T-cell (primary cell): ENCODE data around the gene TTN. TPM values are rescaled to one million over a fixed set of nuclear protein-coding genes. Genes with fewer than 3 reads are reported as not detected.

Source experiments
- ATAC-seq, 4 experiments: fragments of 200-7000 bp in 3 of 4; fragments of 150-1000 bp in 1 of 4; cut with Tn5 transposase; replicated peaks in 1 of 4; 1 replicate in 3 of 4; 2 replicates in 1 of 4; pipeline ENCODE4 v1.10.0; 2021; ENCODE audit warnings: moderate library complexity in 3 of 4, mild to moderate bottlenecking in 2 of 4, moderate number of reproducible peaks in 1 of 4
- CTCF ChIA-PET, 2 donors: fragments of 300-600 bp; sonication (Branson Sonifier 250); formaldehyde crosslinking; loops; one replicate each; lab custom pipeline; 2022; ENCODE audit warnings: antibody characterized with exemption in 2 of 2; lab: Charles Lee
- POLR2A ChIA-PET, 2 donors: fragments of 300-600 bp; sonication (Branson Sonifier 250); formaldehyde crosslinking; loops; one replicate each; lab custom pipeline; 2022; ENCODE audit warnings: antibody characterized with exemption in 2 of 2; lab: Charles Lee
- DNase-seq, 35 experiments: peaks; one replicate each; pipeline versions ENCODE4 v3.0.0 to v3.0.0-alpha.2; 2013 to 2023
- H3K27ac ChIP-seq: one replicate; pipeline ENCODE4 v1.5.1; 2013; ENCODE audit warnings: low read length
- H3K27me3 ChIP-seq, 2 experiments: replicated peaks in 1 of 2; 1 replicate in 1 of 2; 2 replicates in 1 of 2; pipeline versions ENCODE4 v1.6.1 to v1.7.0; 2013; ENCODE audit warnings: low read length in 1 of 2, mixed read lengths in 1 of 2; ENCODE audit not compliant: control insufficient read depth in 2 of 2, insufficient read depth in 2 of 2; ENCODE audit errors: extremely low read depth in 1 of 2
- H3K36me3 ChIP-seq, 2 donors: 1 replicate in 1 of 2; 2 replicates in 1 of 2; pipeline versions ENCODE4 v1.6.1 to v1.7.0; 2013; ENCODE audit warnings: low read length in 1 of 2; ENCODE audit not compliant: control insufficient read depth in 2 of 2, insufficient read depth in 1 of 2; ENCODE audit errors: extremely low read depth in 1 of 2
- H3K4me1 ChIP-seq, 2 experiments: 1 replicate in 1 of 2; 2 replicates in 1 of 2; pipeline versions ENCODE4 v1.6.1 to v1.7.0; 2013; ENCODE audit warnings: low read length in 2 of 2, mixed read lengths in 1 of 2; ENCODE audit not compliant: insufficient read depth in 2 of 2, control insufficient read depth in 1 of 2; ENCODE audit errors: extremely low read depth in 1 of 2
- H3K4me3 ChIP-seq, 2 donors: 1 replicate in 1 of 2; 2 replicates in 1 of 2; pipeline versions ENCODE4 v1.5.1 to v1.7.0; 2013; ENCODE audit warnings: mild to moderate bottlenecking in 2 of 2, low read length in 1 of 2, moderate library complexity in 1 of 2; ENCODE audit not compliant: control insufficient read depth in 1 of 2; ENCODE audit errors: extremely low read depth in 1 of 2
- H3K9me3 ChIP-seq: 2 replicates; pipeline ENCODE4 v1.7.0; 2013
- H3K27ac Mint-ChIP-seq, 2 donors: one replicate each; pipeline ENCODE4 v1.8.0; 2020 to 2021; ENCODE audit warnings: mild to moderate bottlenecking in 2 of 2, mixed read lengths in 2 of 2
- H3K27me3 Mint-ChIP-seq, 2 donors: one replicate each; pipeline ENCODE4 v1.8.0; 2021 to 2022; ENCODE audit warnings: mixed read lengths in 2 of 2
- H3K36me3 Mint-ChIP-seq: one replicate; pipeline ENCODE4 v1.8.0; 2021; ENCODE audit warnings: mixed read lengths
- H3K4me1 Mint-ChIP-seq, 3 donors: one replicate each; pipeline ENCODE4 v1.8.0; 2020 to 2022; ENCODE audit warnings: mixed read lengths in 3 of 3, mild to moderate bottlenecking in 1 of 3
- H3K4me3 Mint-ChIP-seq, 3 donors: one replicate each; pipeline ENCODE4 v1.8.0; 2020 to 2022; ENCODE audit warnings: mild to moderate bottlenecking in 3 of 3, mixed read lengths in 3 of 3, moderate library complexity in 3 of 3
- H3K9me3 Mint-ChIP-seq, 3 donors: one replicate each; pipeline ENCODE4 v1.8.0; 2020 to 2022; ENCODE audit warnings: mixed read lengths in 3 of 3
- WGBS: methylation state at CpG from one replicate; pipeline ENCODE4 v1.1.5; 2013; ENCODE audit warnings: missing lambda C conversion rate; ENCODE audit not compliant: insufficient coverage; 5-methylcytosine and 5-hydroxymethylcytosine counted together
- total RNA-seq, 35 experiments: library from RNA in 6 of 35; stranded (reverse) in 6 of 35; fragments of 120-200 nt in 1 of 35; gene quantifications; one replicate each; pipeline versions ENCODE4 v1.2.1 to v1.2.4 and lab custom pipeline; 2013 to 2026

The TTN gene
- total RNA-seq, 5 donors from 2014 or later (not counting 1 experiment from before 2014, with no cell fraction given) = 14.3 to 49.2 (median 15.7) TPM

GRCh38 chr2:178775975-178776374 is 31.2 kb downstream of the TTN start:
- peaks cover 56% of the 10 kb centered on the region for H3K36me3 Mint-ChIP-seq
- peaks cover 0 to 4% (median 3%) of the 10 kb centered on the region in 3 donors for H3K9me3 Mint-ChIP-seq
- H3K27me3 Mint-ChIP-seq = no peaks in the 10 kb centered on the region
- DNase-seq = no peak
- no peak overlapping the region for H3K27ac Mint-ChIP-seq
- POLR2A ChIA-PET = interaction anchor here in 1 of 2 donors (0.7 kb wide), 1 partner anchor 14 kb away, joined by 3 read pairs; no protein-coding TSS in a partner anchor
- H3K36me3 ChIP-seq = peaks cover 5 to 13% of the 10 kb centered on the region in 2 donors
- CTCF ChIA-PET = no interaction called here
- 93% methylated on average over 7 of the region's 7 CpGs for WGBS
- H3K4me3 ChIP-seq = no peak overlapping the region
- H3K9me3 ChIP-seq = no peaks in the 10 kb centered on the region
- H3K4me3 Mint-ChIP-seq = no peak overlapping the region
- no peak for ATAC-seq
- H3K4me1 ChIP-seq = no peaks in the 10 kb centered on the region
- H3K27me3 ChIP-seq = no peaks in the 10 kb centered on the region
- no peaks in the 10 kb centered on the region for H3K4me1 Mint-ChIP-seq
- no peak overlapping the region for H3K27ac ChIP-seq

- ChIA-PET CTCF (interaction anchor here in 1 of 2 donors (1.2 kb wide), 1 partner anchor 9 kb away, joined by 3 read pairs; no protein-coding TSS in a partner anchor), POLR2A (no interaction called here)
- ATAC-seq = no peak
- WGBS = no CpG with 5 or more reads among the region's 2 CpGs
- Histone ChIP-seq H3K36me3 (peaks cover 0 to 19% of the 10 kb centered on the region in 2 donors), H3K9me3 (no peaks in the 10 kb centered on the region), H3K27me3 (no peaks in the 10 kb centered on the region), H3K4me3 (no peak overlapping the region), H3K4me1 (no peaks in the 10 kb centered on the region), H3K27ac (no peak overlapping the region)
- peaks cover 44% of the 10 kb centered on the region for H3K36me3 Mint-ChIP-seq
- no peak overlapping the region for H3K27ac Mint-ChIP-seq
- H3K27me3 Mint-ChIP-seq = no peaks in the 10 kb centered on the region
- no peak overlapping the region for H3K4me3 Mint-ChIP-seq
- H3K9me3 Mint-ChIP-seq = no peaks in the 10 kb centered on the region
- DNase-seq = no peak
- H3K4me1 Mint-ChIP-seq = no peaks in the 10 kb centered on the region
Observed at GRCh38 chr2:178770518-178770917, 36.7 kb downstream of the TTN start.

- Histone ChIP-seq H3K4me1 (no peaks in the 10 kb centered on the region), H3K9me3 (no peaks in the 10 kb centered on the region), H3K4me3 (no peak overlapping the region), H3K27ac (no peak overlapping the region), H3K27me3 (no peaks in the 10 kb centered on the region), H3K36me3 (peaks cover 3 to 15% of the 10 kb centered on the region in 2 donors)
- Mint-ChIP-seq H3K27me3 (no peaks in the 10 kb centered on the region), H3K27ac (no peak overlapping the region), H3K9me3 (no peaks in the 10 kb centered on the region), H3K36me3 (peaks cover 26% of the 10 kb centered on the region), H3K4me3 (no peak overlapping the region), H3K4me1 (no peaks in the 10 kb centered on the region)
- DNase-seq = no peak
- WGBS = 82% methylated on average over 3 of the region's 11 CpGs
- CTCF ChIA-PET = no interaction called here
- POLR2A ChIA-PET = no interaction called here
- ATAC-seq = no peak
Observed at GRCh38 chr2:178767094-178768060, 39.8 kb downstream of the TTN start.

GRCh38 chr2:178764097-178764496 is 43.1 kb downstream of the TTN start:
- DNase-seq = no peak
- no peaks in the 10 kb centered on the region for H3K27me3 Mint-ChIP-seq
- no CpG with 5 or more reads among the region's 3 CpGs for WGBS
- Histone ChIP-seq H3K36me3 (peaks cover 3 to 12% of the 10 kb centered on the region in 2 donors), H3K4me3 (no peak overlapping the region), H3K27me3 (no peaks in the 10 kb centered on the region), H3K9me3 (no peaks in the 10 kb centered on the region), H3K4me1 (no peaks in the 10 kb centered on the region), H3K27ac (no peak overlapping the region)
- H3K9me3 Mint-ChIP-seq = no peaks in the 10 kb centered on the region
- H3K4me1 Mint-ChIP-seq = no peaks in the 10 kb centered on the region
- H3K36me3 Mint-ChIP-seq = peaks cover 19% of the 10 kb centered on the region
- no peak overlapping the region for H3K27ac Mint-ChIP-seq
- CTCF ChIA-PET = interaction anchor here (1.0 to 1.4 kb wide), 3 partner anchors 8 to 365 kb away, joined by 4 to 5 read pairs (median 4); no protein-coding TSS in a partner anchor
- ATAC-seq = no peak
- H3K4me3 Mint-ChIP-seq = no peak overlapping the region
- POLR2A ChIA-PET = no interaction called here

GRCh38 chr2:178761759-178762371 is 45.4 kb downstream of the TTN start:
- Histone ChIP-seq H3K27ac (no peak overlapping the region), H3K4me1 (no peaks in the 10 kb centered on the region), H3K36me3 (peaks cover under 1 to 3% of the 10 kb centered on the region in 2 donors), H3K4me3 (no peak overlapping the region), H3K9me3 (no peaks in the 10 kb centered on the region), H3K27me3 (no peaks in the 10 kb centered on the region)
- H3K36me3 Mint-ChIP-seq = peaks cover 14% of the 10 kb centered on the region
- H3K27me3 Mint-ChIP-seq = no peaks in the 10 kb centered on the region
- H3K27ac Mint-ChIP-seq = no peak overlapping the region
- 40% methylated on average over 1 of the region's 2 CpGs for WGBS
- no peaks in the 10 kb centered on the region for H3K4me1 Mint-ChIP-seq
- ChIA-PET CTCF (interaction anchor here (0.6 to 1.6 kb wide), 5 partner anchors 8 to 990 kb away, joined by 3 to 7 read pairs (median 3); no protein-coding TSS in a partner anchor), POLR2A (no interaction called here)
- no peaks in the 10 kb centered on the region for H3K9me3 Mint-ChIP-seq
- DNase-seq (peak in 14 of 35 experiments; percentile 1 to 59 (median 4)), ATAC-seq (peak in 2 of 4 experiments; percentile 39 to 65)
- H3K4me3 Mint-ChIP-seq = no peak overlapping the region

GRCh38 chr2:178756843-178757242 is 50.4 kb downstream of the TTN start:
- DNase-seq (no peak), ATAC-seq (no peak)
- WGBS = 100% methylated on average over 1 of the region's 2 CpGs
- H3K9me3 Mint-ChIP-seq = no peaks in the 10 kb centered on the region
- Histone ChIP-seq H3K9me3 (no peaks in the 10 kb centered on the region), H3K4me1 (no peaks in the 10 kb centered on the region), H3K27ac (no peak overlapping the region), H3K36me3 (peaks cover 0 to 3% of the 10 kb centered on the region in 2 donors), H3K27me3 (no peaks in the 10 kb centered on the region), H3K4me3 (no peak overlapping the region)
- CTCF ChIA-PET = no interaction called here
- H3K4me3 Mint-ChIP-seq = no peak overlapping the region
- H3K27me3 Mint-ChIP-seq = no peaks in the 10 kb centered on the region
- H3K27ac Mint-ChIP-seq = no peak overlapping the region
- POLR2A ChIA-PET = no interaction called here
- H3K4me1 Mint-ChIP-seq = no peaks in the 10 kb centered on the region
- H3K36me3 Mint-ChIP-seq = peaks cover 22% of the 10 kb centered on the region
